ENCODE measurements around the gene SYT17.

SYT17 gene

DNA sequence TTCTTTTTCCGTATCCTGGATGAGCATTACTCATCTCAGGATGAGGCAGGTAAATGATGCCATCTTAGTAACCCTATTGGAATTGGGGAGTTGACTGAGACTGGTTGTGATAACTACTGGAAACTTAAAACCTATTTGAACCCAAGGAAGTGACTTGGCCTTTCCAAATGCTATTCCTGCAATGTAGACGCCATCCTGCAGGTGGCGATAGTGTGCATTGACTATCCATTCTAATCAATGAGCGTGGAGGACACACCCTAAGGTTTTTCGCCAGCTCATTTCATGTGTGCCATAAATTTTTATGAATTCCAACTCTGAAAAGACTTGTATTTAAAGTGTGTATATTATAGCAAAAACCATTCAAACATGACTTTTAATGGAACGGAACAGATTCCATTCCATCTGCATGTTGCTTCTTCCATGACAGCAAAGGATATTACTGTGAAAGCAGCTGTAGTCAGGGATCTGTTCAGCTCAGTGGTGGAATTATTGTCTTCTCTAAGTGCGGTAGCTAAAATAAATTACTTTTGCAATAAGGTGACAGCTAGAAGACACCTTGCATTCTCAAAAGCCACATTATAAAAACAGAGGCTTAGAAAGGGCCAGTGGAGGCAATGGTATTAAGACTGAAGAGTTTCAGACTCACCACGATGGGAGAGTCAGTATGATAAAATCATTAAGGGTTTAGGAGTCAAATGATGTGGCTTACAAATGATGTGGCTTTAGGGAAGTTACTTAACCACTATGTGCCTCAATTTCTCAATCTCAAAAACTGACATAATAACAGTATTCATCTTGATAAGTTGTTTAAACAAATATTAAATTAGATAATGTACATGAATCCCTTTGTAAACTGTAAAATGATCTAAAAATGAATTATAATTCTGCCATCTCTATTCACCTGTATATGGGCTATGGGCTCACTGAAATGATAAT, 55.5 kb downstream of the SYT17 start:
- DNase-seq: no peak

DNA sequence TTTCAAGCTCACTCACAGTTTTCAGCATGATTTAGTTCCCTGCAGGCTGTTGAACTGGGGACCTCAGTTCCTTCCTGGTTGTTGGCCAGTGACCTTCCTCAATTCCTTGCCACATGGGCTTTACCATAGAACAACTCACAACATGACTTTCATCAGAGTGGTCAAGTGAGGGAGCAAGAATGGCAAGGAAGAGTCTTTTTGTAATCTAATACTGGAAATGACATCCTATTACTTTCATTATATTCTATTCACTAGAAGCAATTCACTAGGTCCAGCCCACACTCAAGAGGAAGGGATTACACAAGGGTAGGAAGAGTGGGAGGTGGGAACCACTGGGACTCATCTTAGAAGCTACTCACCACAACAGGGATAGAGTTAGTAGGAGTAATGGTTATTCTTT, 57.6 kb downstream of the SYT17 start:
- DNase-seq: no peak

DNA sequence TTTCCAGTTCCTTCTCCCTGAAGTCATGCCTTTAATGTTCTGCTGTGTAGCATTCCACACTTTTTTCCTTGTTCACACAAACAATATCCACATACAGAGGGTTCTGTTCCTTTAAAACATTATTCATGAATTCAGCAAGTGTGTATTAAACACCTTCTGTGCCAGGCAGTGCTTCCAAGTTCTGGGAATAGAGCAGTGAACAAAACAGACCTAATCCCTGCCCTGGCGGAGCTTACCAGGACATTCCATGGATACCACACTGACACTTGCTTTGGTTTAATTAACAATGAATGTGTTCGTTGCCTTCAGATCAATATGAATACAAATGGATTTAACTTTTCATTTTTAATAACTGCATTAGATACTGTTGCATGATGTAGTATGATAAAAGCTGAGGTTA, 59.6 kb downstream of the SYT17 start:
- no peak for DNase-seq

DNA sequence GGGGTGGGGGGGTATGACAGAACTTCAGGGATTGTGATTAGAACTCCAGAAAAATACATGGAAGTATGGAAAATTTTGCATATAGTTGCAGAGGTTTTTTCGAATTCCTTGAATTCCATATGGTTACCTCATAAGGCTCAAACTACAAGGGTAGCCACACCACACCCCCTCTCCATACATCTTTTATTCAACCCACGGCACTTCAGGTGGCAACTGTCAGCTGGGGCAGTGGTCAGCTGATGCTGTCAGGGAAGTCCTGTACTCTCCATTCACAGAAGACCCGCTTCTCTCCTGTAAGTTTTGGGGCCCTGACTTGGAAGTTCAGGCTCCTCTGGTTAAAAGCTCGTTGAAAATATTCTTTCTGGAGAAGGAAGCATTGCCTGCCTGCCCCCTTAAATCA, 60.0 kb downstream of the SYT17 start:
- DNase-seq: no peak

DNA sequence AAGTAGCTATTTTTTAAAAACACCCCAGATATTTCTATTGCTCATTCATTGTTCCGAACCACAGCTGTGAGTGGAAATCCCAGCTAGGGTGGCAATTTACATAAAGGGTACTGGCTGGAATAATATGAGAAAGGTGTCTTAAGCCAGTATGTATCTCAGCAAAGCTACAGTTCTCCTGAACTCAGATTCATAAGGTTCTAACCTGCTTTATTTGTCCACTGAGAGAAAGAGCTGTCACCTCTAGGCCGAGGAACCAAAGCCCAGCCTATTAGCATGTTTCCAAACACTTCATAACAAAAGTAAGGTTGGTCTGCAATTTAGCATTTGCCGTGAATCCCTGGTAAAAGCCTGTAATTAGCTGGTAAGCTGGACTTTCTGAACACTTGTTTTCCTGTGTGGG, 60.5 kb downstream of the SYT17 start:
- DNase-seq: no peak

DNA sequence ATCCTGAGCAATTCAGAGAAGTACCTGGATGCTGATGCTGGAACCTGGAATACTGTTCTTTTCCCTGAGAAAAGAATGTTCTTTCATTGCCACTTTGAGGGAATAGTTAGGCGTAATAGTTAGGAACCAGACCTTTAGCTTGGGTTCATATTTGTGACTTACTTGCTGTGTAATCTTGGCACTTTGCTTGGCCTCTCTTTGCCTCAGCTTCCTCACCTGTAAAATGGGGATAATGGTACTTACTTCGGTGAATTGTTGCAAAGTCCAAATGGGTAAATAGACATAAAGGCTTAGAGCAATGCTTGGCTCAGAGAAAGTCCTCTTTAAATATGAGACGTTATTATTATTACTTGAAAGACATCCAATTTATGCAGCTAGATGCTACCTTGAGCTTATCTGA, 62.5 kb downstream of the SYT17 start:
- no peak for DNase-seq

DNA sequence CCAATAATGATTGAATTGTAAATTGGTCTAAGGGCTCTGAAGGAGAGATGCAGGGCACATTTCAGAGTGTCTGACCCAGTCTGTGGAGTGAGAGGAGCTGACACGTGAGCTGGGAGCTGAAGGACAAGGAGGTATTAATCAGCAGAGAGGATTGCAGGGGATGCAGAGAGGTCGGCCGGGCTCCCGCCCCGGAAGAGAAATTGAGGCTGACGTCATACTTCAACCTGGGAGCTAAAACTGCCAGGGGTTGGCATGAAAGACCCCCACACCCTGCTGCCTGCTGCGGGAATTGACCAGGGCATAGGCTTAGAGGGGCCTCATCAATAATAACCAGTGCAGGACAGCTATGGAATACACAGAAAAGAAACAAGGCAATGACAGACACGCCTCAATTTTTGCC, 63.8 kb downstream of the SYT17 start:
- DNase-seq: no peak

DNA sequence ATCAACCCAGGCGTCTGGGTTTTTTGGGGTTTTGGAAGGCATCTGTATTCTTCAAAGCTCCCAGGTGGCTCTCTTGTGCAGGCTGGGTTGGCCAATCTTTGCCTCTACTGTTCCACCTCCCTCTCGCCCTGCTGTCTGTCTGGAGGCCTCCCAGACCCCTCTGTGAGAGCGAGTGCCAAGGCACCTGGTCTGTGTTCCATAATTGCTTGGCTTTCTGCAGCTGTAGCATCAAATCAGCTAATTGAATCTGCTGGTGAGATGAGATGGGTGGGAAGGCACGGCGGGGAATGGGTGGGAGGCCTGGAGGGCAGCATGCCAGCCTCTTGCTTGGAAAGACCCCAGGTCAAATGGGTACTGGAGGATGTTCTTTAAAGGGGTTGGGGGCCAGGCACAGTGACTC, 64.9 kb downstream of the SYT17 start:
- no peak for DNase-seq

DNA sequence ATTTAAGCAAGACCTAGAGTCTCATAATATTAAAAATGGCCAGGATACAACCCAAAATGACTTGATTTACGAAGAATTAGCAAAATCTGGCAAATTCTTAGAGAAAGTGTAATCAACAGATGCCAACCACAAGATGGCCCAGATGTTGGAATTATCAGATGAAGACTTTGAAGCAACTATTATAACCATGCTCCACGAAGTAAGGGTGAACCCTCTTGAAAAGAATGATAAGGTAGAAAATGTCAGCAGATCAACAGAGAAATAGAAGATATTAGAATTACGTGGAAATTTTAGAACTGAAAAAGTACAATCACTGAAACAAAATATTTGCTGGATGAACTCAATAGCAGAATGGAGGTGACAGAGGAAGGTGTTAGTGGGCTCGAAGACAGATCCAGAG, 67.4 kb downstream of the SYT17 start:
- no peak for DNase-seq

DNA sequence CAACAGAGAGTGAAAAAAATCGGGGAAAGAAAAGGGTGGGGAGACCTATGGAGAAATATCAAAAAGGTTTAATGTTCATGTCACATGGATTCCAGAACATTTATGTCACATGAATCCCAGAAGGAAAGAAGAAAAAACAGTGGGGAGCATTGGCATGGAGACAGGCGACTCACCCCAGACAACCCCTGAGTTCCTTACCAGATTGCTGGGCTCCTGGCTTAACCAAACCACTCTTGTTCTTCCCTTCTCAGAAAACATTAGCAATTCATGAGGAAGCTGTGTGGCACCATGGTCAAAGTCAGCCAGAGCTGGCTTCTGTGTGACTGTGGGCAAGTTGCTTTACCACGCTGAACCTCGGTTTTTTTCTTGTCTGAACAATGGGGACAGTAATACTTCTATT, 67.8 kb downstream of the SYT17 start:
- DNase-seq: no peak

DNA sequence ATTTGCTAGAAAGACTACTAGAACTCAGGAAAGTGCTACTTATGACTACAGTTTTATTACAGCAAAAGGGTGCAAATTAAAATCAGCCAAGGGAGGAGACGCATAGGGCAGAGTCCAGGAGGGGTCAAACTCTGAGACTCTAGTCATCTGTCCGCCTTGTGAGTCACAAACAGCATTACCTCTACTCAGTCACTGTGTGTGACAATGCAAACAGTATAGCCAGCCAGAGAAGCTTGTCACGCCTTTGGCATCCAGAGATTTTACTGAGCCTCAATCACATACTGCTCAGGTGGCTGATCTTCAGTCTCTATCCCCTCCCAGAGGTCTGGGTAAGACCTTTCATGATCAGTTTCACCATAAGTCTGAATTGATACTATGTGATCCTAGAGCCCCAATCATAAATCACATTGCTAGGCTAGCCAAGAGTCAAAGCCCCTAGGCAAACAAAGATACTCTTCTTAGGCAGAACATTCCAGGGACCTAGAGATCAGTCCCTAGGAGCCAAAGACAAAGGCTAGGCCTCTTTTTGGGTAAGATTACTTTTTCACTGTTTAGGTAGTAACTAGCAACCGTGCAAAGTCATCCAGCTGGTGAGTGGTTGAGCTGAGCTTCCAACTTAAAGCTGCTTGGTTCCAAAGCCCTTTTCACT, 68.6 kb downstream of the SYT17 start:
- no peak for DNase-seq

DNA sequence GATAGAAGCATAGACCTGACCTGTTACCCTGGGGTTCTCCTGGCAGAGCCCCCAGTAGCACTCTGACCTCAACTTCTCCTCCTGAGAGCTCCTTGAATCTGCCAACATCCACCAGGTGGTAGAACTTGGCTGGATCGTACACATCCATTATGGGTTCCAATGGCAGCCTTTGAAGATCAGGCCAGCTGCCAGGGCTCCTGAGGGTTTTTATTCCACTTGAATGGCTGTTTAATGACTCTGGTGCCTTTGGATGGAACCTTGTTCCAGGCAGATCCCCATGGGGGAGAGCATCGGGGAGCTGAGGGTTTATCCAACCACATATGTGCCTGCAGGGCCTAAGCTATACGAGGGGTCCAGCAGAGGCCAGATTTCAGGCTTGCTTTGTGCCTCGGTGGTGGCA, 70.4 kb downstream of the SYT17 start:
- no peak for DNase-seq

DNA sequence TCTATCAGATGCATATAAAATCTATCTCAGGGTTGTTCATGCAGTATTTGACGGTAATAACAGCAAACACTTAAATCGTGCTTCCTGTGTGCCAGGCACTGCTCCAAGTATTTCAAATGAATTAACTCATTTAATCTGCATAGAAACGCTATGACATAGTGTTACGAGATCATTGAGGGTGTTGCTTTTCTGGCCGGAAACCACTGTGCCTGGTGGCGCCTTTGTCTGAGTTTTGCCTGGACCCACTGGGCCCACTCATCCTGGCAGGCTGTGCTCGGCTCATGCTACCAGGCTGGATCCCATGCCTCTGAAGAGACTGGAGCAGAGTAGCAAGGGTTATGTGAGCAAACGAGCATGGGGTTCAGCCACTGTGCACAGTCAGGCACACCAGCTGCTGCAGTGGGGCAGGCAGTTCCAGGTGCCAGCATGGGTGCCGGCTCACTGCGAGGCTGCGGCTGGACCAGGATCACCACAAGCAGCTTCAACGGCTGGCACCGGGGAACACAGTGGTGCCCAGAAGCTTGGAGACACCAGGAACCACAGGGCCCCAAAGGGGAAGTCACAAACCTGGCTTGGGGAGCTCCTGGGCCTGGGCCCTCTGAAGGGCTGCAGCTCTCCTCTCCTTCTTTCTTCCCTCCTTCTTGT, 71.6 kb downstream of the SYT17 start:
- no peak for DNase-seq

DNA sequence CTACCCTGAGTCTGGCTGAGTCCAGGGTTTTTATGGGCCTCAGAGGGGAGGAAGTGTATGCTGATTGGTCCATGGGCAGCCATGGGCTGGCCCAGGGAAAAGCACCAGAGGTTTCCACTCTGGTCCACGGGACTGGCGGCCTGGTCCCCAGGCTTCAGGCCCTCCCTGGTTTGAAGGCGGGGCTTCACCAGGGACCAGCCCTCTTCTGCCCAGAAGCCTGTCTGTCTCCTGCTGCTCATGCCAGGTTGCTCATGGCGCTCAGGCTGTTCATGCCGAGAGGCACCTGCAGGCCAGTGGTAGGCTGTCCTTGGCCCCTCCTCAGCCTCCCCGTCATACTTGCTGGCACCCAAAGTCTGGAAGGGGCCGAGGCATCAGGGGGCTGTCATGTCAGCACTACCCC, 72.5 kb downstream of the SYT17 start:
- no peak for DNase-seq

DNA sequence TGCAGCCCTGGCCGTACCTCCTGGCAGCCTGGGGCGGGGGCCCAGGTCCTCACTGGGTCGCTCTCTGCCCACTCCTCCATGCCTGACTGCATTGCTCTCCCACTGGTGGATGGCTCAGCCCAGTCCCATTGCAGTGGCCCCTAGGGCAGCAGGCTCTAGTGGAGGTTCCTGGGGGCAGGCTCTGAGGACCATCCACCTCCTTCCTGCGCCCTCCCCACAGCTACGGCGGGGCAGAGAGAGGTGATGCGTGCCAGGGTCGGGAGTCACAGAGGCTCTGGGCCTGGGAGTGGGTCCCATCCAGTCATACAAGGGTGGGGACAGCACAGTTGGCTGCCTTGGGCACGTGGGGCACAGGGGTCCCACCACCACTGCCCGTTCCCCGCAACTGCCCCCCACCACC, 73.5 kb downstream of the SYT17 start:
- no peak for DNase-seq

DNA sequence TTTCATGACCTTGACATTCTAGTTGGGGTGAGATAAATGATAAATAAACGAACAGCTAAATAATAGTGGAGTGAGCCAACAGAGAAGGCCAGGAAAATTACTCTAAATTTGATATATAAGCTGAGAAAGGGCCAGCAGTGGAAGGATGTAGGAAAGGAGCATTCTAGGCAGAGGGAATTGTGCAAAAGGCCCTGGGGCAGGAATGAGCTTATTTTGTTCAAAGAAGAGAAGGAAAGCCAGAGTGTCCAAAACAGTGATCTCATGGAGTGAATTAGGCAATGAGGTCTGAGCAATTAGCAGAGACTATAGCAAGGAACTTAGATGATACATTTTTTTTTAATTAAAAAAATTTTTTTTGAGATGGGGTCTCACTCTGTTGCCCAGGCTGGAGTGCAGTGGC, 74.1 kb downstream of the SYT17 start:
- no peak for DNase-seq

DNA sequence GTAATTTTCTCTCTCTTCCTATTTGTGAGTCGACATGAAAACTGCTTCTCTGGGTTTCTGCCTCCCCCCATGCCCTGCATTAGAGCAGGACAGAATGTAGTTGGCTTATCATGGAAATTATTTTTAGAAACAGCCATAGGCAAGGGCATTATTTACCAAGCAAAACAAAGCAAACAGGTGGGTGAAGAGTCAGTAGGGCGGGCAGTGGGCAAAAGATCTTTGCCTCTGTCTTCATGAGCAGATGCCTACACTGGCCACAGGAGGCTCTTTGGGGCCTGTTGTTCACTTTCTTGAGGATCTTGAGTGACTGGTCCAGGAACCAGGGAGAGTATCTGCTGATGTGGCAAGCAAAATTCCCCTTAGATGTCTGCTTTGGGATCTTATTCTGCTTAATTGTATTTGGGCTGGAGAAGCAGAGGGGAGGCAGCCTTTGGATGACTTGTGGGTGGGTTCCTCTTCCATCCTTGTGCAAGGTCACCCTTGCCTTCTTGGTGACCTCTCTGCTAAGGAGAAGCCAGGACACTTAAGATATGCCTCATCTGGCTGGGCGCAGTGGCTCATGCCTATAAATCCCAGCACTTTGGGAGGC, 75.0 kb downstream of the SYT17 start:
- no peak for DNase-seq

DNA sequence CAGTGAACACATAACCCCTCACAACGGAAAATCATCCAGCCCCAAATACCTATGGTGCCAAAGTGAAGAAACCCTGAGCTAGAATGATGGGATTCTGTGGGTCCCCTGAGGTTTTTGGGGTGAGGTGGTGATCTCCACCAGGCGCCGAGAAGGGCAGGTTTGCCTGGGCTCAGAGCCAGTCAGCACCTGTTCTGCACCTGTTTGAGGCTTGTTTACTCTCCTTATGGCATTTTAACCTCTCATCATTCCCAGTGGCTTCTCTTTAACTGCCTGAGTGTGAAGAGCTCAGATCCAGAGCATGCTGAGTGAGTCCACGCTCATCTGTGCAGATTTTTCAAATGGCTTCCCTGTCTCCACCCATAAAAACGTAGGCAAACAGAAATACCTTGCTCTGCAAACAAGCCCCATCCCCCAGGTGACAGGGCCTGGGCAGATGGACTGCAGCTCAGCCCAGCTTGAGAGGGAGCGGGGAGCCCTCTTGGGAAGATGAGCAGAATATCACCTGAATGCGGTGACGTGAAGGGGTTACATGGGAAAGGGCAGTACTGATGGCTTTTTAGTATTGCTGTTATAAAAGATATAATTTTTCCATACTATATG, 77.4 kb downstream of the SYT17 start:
- peak; percentile 21 for DNase-seq

DNA sequence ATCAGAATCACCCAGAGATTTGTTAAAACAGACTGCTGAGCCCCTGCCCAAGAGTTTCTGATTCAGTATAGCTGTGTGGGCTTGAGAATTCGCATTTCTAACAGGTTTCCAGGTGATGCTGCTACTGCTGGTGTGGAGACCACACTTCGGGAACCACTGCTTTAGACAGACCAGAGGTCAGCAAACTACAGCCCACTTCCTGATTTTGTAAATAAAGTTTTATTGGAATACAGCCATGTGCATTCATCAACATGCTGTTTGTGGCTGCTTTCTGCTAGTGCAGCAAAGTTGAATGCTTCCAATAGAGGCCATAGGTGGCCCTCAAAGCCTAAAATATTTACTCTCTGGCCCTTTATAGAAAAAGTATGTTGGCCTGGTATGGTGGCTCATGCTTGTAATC, 84.9 kb downstream of the SYT17 start:
- no peak for DNase-seq

DNA sequence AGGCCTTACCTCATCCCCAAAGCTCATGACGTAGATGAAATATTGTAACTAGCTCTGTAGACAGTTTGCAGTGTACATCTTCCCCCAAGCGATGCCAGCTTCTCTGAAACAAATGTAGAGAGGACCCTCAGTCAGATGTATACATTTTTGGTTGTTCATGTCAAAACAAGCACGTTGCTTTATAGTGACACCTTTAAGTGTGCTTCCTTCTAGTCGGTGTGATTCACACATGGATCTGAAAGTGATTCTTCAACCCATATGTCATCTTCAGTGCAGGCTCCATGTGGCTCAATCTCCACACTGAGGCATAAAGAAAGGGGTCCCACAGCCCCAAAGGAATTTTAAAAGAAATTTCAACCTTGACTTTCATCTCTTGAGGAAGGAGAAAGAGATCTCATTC, 86.6 kb downstream of the SYT17 start:
- DNase-seq: no peak

DNA sequence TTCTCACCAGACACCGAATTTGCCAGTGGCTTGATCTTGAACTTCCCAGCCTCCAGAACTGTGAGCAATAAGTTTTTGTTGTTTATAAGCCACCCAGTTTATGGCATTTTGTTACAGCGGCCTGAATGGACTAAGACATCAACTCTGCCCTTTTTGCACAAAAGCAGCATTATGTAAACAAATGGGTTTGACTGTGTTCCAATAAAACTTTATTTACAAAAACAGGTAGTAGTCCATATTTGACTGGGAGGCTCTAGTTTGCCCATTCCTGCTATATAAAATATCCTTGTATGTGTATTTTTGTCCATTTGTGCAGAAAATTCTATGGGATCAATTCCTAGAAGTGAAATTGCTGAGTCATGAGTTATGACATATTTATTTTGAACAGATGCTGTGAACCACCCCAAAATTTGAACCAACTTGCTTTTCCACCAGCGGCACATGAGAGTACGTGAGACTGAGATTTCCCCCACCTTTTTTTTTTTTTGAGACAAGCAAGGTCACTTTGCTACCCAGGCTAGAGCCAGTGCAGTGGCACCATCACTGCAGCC, 96.2 kb downstream of the SYT17 start:
- DNase-seq: no peak

DNA sequence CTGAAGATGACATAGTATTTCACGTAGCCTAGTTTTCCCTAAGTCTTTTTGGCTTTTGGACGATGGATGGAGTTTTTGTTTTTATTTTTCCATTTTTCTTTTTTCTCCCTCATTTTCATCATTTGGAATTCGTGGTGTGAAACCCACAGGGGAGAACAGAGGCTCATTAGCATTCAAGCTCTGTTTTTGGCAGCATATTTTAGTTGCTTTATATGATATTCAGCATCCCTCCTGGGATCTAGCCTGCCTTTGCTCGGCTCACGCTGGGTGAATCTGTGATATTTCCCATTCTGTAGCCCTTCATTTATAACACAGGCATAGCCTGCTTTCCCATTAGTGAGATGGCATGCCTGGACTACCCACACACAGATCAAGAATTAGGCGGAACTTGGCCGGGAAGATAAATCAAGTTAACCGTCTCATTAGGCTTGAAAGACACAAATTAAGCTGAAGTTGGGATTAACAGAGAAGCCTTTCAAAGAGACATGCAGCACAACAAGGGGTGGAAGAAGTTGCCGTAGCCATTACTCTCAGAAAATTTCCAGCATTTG, 97.4 kb downstream of the SYT17 start:
- DNase-seq: no peak

DNA sequence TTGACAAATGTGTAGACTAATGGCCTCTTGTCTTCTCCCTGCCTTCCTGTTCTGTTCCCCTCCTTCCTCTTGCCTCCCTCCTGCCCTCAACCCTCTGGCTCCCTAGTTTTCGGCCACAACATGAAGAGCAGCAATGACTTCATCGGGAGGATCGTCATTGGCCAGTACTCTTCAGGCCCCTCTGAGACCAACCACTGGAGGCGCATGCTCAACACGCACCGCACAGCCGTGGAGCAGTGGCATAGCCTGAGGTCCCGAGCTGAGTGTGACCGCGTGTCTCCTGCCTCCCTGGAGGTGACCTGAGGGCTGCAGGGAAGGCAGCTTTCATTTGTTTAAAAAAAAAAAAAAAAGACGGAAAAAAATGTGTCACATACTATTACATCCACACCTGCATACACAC, 98.7 kb downstream of the SYT17 start:
- DNase-seq: no peak

Data from SHP77 treated with DMSO at 0.1 percent for 48 hours (cell line).